Tibial nerve (tissue), 3 donors: ENCODE results near the gene CD177.
"Not testable (repeated sequence)": the region's sequence is repeated elsewhere in the genome, so short reads cannot be mapped to it uniquely, and the experiment has no call there.

Source experiments
- CTCF ChIP-seq, 5 experiments: fragments of 200-600 bp in 3 of 5; fragments of 450-650 bp in 2 of 5; sonication (generic) in 3 of 5; IDR thresholded peaks; one replicate each; pipeline ENCODE4 v1.5.1; 2016 to 2019; ENCODE audit warnings: antibody characterized with exemption in 5 of 5, mild to moderate bottlenecking in 3 of 5, moderate library complexity in 2 of 5
- POLR2A ChIP-seq, 2 donors: fragments of 450-650 bp; IDR thresholded peaks; one replicate each; pipeline ENCODE4 v1.6.1; 2017; ENCODE audit warnings: antibody characterized with exemption in 2 of 2, mild to moderate bottlenecking in 2 of 2, moderate library complexity in 2 of 2

- not testable (repeated sequence) for TF ChIP-seq CTCF, POLR2A (IDR thresholded peaks at IDR 0.05)
Observed at GRCh38 chr19:43365677-43366076, 12.2 kb downstream of the CD177 start.
